ENCODE data around the gene TMEM201.

TMEM201 gene

GRCh38 chr1:9654834-9655723, 66.4 kb downstream of the TMEM201 start:
- TF ChIP-seq TARDBP (IDR thresholded peaks at IDR 0.05): no peak
- TF ChIP-seq SP1 (IDR thresholded peaks at IDR 0.05): no peak
- no peak for TF ChIP-seq BHLHE40 (IDR thresholded peaks at IDR 0.05; ENCODE audit: borderline replicate concordance)
- no peak for TF ChIP-seq HDGF (IDR thresholded peaks at IDR 0.05; ENCODE audit: borderline replicate concordance)
- TF ChIP-seq FOXM1 (IDR thresholded peaks at IDR 0.05; ENCODE audit: borderline replicate concordance): no peak
- TF ChIP-seq L3MBTL2 (conservative IDR thresholded peaks at IDR 0.05): no peak
- TF ChIP-seq, protein P1, sequence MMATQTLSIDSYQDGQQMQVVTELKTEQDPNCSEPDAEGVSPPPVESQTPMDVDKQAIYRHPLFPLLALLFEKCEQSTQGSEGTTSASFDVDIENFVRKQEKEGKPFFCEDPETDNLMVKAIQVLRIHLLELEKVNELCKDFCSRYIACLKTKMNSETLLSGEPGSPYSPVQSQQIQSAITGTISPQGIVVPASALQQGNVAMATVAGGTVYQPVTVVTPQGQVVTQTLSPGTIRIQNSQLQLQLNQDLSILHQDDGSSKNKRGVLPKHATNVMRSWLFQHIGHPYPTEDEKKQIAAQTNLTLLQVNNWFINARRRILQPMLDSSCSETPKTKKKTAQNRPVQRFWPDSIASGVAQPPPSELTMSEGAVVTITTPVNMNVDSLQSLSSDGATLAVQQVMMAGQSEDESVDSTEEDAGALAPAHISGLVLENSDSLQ (IDR thresholded peaks at IDR 0.05): no peak
- TF ChIP-seq LEF1 (IDR thresholded peaks at IDR 0.05; ENCODE audit: borderline replicate concordance): no peak
- no peak for TF ChIP-seq NFRKB (IDR thresholded peaks at IDR 0.05)
- TF ChIP-seq SUZ12 (IDR thresholded peaks at IDR 0.05): no peak
- no peak for TF ChIP-seq ELF4 (IDR thresholded peaks at IDR 0.05)
- no peak for TF ChIP-seq FOXA1 (IDR thresholded peaks at IDR 0.05)
- CTCF ChIA-PET: no interaction called here
- POLR2A ChIA-PET: no interaction called here
- DNase-seq (ENCODE audit: extremely low spot score): no peak

DNA sequence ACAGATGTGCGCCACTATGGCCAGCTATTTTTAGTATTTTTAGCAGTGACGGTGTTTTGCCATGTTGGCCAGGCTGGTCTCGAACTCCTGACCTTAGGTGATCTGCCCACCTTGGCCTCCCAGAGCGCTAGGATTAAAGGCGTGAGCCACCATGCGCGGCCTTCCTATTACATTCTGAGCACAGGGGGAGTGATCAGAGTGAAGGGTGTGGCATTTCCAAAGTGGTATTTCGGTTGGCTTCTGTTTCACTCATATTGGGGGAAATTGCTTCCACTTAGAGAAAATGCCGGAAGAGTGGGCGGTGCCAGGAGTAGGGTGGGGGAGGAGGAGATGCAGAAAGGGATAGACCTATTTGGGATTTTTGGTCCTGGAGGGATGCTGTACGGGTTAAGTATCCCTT, 67.1 kb downstream of the TMEM201 start:
- ChIA-PET POLR2A (no interaction called here), CTCF (no interaction called here)
- DNase-seq (ENCODE audit: extremely low spot score): no peak
- TF ChIP-seq BHLHE40 (IDR thresholded peaks at IDR 0.05; ENCODE audit: borderline replicate concordance) (no peak), ARNT (IDR thresholded peaks at IDR 0.05) (no peak), ZNF384 (IDR thresholded peaks at IDR 0.05) (no peak)

DNA sequence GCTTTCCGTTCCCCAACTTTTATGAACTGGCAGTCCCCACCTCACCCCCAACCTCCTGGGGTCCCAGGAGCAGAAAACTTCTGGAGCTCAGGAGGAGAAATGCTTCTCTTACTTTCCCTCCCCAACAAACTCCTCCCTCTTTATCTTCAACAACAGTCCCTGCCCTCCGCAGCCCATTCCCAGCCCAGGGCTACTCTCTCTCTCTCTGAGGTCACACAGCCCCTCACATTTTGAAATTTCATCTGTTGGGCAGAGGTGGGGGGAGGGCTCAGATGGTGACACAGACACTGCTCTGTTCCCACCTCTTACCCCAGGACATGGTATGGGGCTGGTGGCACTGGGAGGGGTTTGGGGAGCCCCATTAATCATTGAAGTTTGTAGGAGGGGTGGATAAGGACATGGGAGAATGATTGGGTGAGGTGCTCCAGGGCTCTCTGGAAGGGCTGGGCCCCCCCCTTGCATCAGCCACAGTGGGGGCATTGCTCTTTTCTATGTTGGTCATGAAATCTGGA, 68.9 kb downstream of the TMEM201 start:
- POLR2A ChIA-PET: no interaction called here
- CTCF ChIA-PET: no interaction called here
- TF ChIP-seq SP1 (IDR thresholded peaks at IDR 0.05) (no peak), LEF1 (IDR thresholded peaks at IDR 0.05; ENCODE audit: borderline replicate concordance) (no peak), TARDBP (IDR thresholded peaks at IDR 0.05) (no peak), FOXM1 (IDR thresholded peaks at IDR 0.05; ENCODE audit: borderline replicate concordance) (no peak), SUZ12 (IDR thresholded peaks at IDR 0.05) (no peak), ARNT (IDR thresholded peaks at IDR 0.05) (no peak), FOXK2 (IDR thresholded peaks at IDR 0.05) (no peak), BHLHE40 (IDR thresholded peaks at IDR 0.05; ENCODE audit: borderline replicate concordance) (no peak), FOXA1 (IDR thresholded peaks at IDR 0.05) (no peak), CTBP1 (IDR thresholded peaks at IDR 0.05; ENCODE audit: borderline replicate concordance) (no peak), ZNF384 (IDR thresholded peaks at IDR 0.05) (no peak), HDGF (IDR thresholded peaks at IDR 0.05; ENCODE audit: borderline replicate concordance) (no peak), L3MBTL2 (conservative IDR thresholded peaks at IDR 0.05) (no peak), NFRKB (IDR thresholded peaks at IDR 0.05) (no peak), ELF4 (IDR thresholded peaks at IDR 0.05) (no peak)
- TF ChIP-seq, protein P1 (IDR thresholded peaks at IDR 0.05): no peak
- no peak for DNase-seq (ENCODE audit: extremely low spot score)

DNA sequence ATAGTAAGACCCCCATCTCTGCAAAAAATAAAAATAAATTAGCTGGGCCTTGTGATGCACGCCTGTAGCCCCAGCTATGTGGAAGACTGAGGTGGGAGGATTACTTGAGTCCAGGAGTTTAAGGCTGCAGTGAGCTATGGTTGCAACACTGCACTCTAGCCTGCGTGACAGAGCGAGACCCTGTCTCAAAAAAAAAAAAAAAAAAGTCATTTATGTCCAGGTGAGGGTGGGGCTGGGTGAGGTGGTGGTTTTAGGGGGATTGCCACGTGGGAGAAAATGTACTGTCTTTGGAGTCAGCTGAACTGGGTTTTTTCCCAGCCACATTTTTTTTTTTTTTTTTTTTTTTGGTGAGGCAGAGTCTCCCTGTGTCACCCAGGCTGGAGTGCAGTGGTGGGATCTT, 69.5 kb downstream of the TMEM201 start:
- ChIA-PET CTCF (no interaction called here), POLR2A (no interaction called here)
- no peak for DNase-seq (ENCODE audit: extremely low spot score)
- TF ChIP-seq BHLHE40 (IDR thresholded peaks at IDR 0.05; ENCODE audit: borderline replicate concordance) (no peak), CTBP1 (IDR thresholded peaks at IDR 0.05; ENCODE audit: borderline replicate concordance) (no peak), L3MBTL2 (conservative IDR thresholded peaks at IDR 0.05) (no peak), SUZ12 (IDR thresholded peaks at IDR 0.05) (no peak), FOXA1 (IDR thresholded peaks at IDR 0.05) (no peak), LEF1 (IDR thresholded peaks at IDR 0.05; ENCODE audit: borderline replicate concordance) (no peak), NFRKB (IDR thresholded peaks at IDR 0.05) (no peak), SP1 (IDR thresholded peaks at IDR 0.05) (no peak), HDGF (IDR thresholded peaks at IDR 0.05; ENCODE audit: borderline replicate concordance) (no peak), ZNF384 (IDR thresholded peaks at IDR 0.05) (no peak)

GRCh38 chr1:9659328-9659727, 70.6 kb downstream of the TMEM201 start:
- DNase-seq (ENCODE audit: extremely low spot score): no peak
- ChIA-PET CTCF (no interaction called here), POLR2A (no interaction called here)
- TF ChIP-seq FOXA1 (IDR thresholded peaks at IDR 0.05) (no peak), TARDBP (IDR thresholded peaks at IDR 0.05) (no peak), HDGF (IDR thresholded peaks at IDR 0.05; ENCODE audit: borderline replicate concordance) (no peak), L3MBTL2 (conservative IDR thresholded peaks at IDR 0.05) (no peak), FOXM1 (IDR thresholded peaks at IDR 0.05; ENCODE audit: borderline replicate concordance) (no peak), FOXK2 (IDR thresholded peaks at IDR 0.05) (no peak), BHLHE40 (IDR thresholded peaks at IDR 0.05; ENCODE audit: borderline replicate concordance) (no peak)
- TF ChIP-seq, protein P1 (IDR thresholded peaks at IDR 0.05): no peak

- CTCF ChIA-PET: no interaction called here
- TF ChIP-seq, protein P1 (IDR thresholded peaks at IDR 0.05): no peak
- TF ChIP-seq ELF4 (IDR thresholded peaks at IDR 0.05) (no peak), ZNF384 (IDR thresholded peaks at IDR 0.05) (no peak), FOXM1 (IDR thresholded peaks at IDR 0.05; ENCODE audit: borderline replicate concordance) (no peak), SUZ12 (IDR thresholded peaks at IDR 0.05) (no peak), NFRKB (IDR thresholded peaks at IDR 0.05) (no peak), L3MBTL2 (conservative IDR thresholded peaks at IDR 0.05) (no peak), HDGF (IDR thresholded peaks at IDR 0.05; ENCODE audit: borderline replicate concordance) (no peak)
Observed at GRCh38 chr1:9663257-9663656, 74.5 kb downstream of the TMEM201 start.

More at GRCh38 chr1:9663257-9663656, 74.5 kb downstream of the TMEM201 start:
- DNase-seq (ENCODE audit: extremely low spot score): no peak
- POLR2A ChIA-PET: no interaction called here
